Adrenal gland (tissue), 12 donors: ENCODE data around the gene DNAH11. TPM values are rescaled to one million over a fixed set of nuclear protein-coding genes. Genes with fewer than 3 reads are reported as not detected.

Experiments used
- DNase-seq, 7 donors: peaks; one replicate each; pipeline ENCODE4 v3.0.0-alpha.2; 2019 to 2020
- H3K27ac ChIP-seq, 5 donors: fragments of 200-600 bp; sonication (generic) in 4 of 5; 1 replicate in 3 of 5; 2 replicates in 2 of 5; pipeline versions ENCODE4 v1.5.1 to v1.8.0; 2016 to 2020; ENCODE audit warnings: mild to moderate bottlenecking in 1 of 5
- H3K27me3 ChIP-seq: fragments of 200-600 bp; 2 replicates; pipeline ENCODE4 v1.8.0; 2021
- H3K36me3 ChIP-seq, 2 donors: fragments of 200-600 bp; replicated peaks in 1 of 2; 1 replicate in 1 of 2; 2 replicates in 1 of 2; pipeline versions ENCODE4 v1.5.1 to v1.8.0; 2018 to 2022
- H3K4me1 ChIP-seq, 2 donors: fragments of 200-600 bp; replicated peaks in 1 of 2; 1 replicate in 1 of 2; 2 replicates in 1 of 2; pipeline versions ENCODE4 v1.5.1 to v1.8.0; 2018 to 2021
- H3K4me3 ChIP-seq, 4 donors: fragments of 200-600 bp; sonication (generic) in 3 of 4; one replicate each; pipeline ENCODE4 v1.5.1; 2016 to 2018
- H3K9me3 ChIP-seq, 3 donors: fragments of 200-600 bp; sonication (generic) in 1 of 3; replicated peaks in 1 of 3; 1 replicate in 2 of 3; 2 replicates in 1 of 3; pipeline versions ENCODE4 v1.5.1 to v1.8.0; 2016 to 2021
- POLR2A ChIP-seq, 2 donors: fragments of 450-650 bp; IDR thresholded peaks; one replicate each; pipeline ENCODE4 v1.6.1; 2017; ENCODE audit warnings: antibody characterized with exemption in 2 of 2, mild to moderate bottlenecking in 2 of 2, moderate library complexity in 1 of 2
- WGBS, 4 donors: extraction: QIAGEN DNeasy Blood & Tissue Kit in 2 of 4; methylation state at CpG; one replicate each; pipeline versions ENCODE4 v1.1.5 to v1.1.7; 2013 to 2017; 5-methylcytosine and 5-hydroxymethylcytosine counted together
- intact Hi-C, 2 donors: fragments of 100-400 bp; cut with DNase I; formaldehyde crosslinking; loops; one replicate each; pipeline versions ENCODE4 v1.14.1 to v1.15.0; 2022 to 2023
- polyA plus RNA-seq, 3 donors: library from polyadenylated mRNA; stranded (reverse); fragments of 200-250 nt in 2 of 3; fragments of 350-450 nt in 1 of 3; fragmentation: Illumina TruSeq in 1 of 3; extraction: RNeasy Lipid Tissue Mini Kit (QIAGEN cat#74804) in 1 of 3; gene quantifications; one replicate each; pipeline ENCODE4 v1.2.3, GENCODE V29; 2013 to 2014
- total RNA-seq, 9 donors: library from RNA; depleted of rRNA in 4 of 9; stranded (reverse); fragments of >200 nt in 4 of 9; fragments of 120-200 nt in 1 of 9; fragmentation: NEBNext Ultra II Directional in 1 of 9; extraction: Animal tissue kit (Norgen Biotek cat#: 25700) in 1 of 9; gene quantifications; one replicate each; pipeline versions ENCODE4 v1.1.0 to v1.2.4, GENCODE V29; 2013 to 2023
- TF ChIP-seq, protein P1 (sequence below), 6 experiments: fragments of 450-650 bp in 4 of 6; fragments of 200-600 bp in 2 of 6; sonication (generic) in 1 of 6; IDR thresholded peaks; 1 replicate in 5 of 6; 2 replicates in 1 of 6; pipeline versions ENCODE4 v1.5.1 to v1.8.0; 2016 to 2021; ENCODE audit warnings: antibody characterized with exemption in 6 of 6, mild to moderate bottlenecking in 2 of 6, moderate library complexity in 1 of 6
- donor health status: healthy with polysubstance abuse.
- donor health status: Bipolar disorder and iron deficiency.
- donor health status: DM: yes; HTN: yes; CAD: no.
- donor health status: DM: no; HTN: no; CAD: no.
- donor health status: DM: no; HTN: no; CAD: no.
- donor health status: DM: yes; HTN: yes; CAD: no.

Gene DNAH11
- total and polyA plus RNA-seq, 12 donors, result 5.1 to 77.7 (median 23.1) TPM

GRCh38 chr7:21639206-21639868 lies 96.5 kb downstream of the DNAH11 start:
- intact Hi-C loops, result no loop called here

GRCh38 chr7:21640105-21640504 lies 97.3 kb downstream of the DNAH11 start:
- H3K4me1 ChIP-seq, result no peaks in the 10 kb centered on the region
- no peak for TF ChIP-seq POLR2A (IDR thresholded peaks at IDR 0.05)
- TF ChIP-seq, protein P1, sequence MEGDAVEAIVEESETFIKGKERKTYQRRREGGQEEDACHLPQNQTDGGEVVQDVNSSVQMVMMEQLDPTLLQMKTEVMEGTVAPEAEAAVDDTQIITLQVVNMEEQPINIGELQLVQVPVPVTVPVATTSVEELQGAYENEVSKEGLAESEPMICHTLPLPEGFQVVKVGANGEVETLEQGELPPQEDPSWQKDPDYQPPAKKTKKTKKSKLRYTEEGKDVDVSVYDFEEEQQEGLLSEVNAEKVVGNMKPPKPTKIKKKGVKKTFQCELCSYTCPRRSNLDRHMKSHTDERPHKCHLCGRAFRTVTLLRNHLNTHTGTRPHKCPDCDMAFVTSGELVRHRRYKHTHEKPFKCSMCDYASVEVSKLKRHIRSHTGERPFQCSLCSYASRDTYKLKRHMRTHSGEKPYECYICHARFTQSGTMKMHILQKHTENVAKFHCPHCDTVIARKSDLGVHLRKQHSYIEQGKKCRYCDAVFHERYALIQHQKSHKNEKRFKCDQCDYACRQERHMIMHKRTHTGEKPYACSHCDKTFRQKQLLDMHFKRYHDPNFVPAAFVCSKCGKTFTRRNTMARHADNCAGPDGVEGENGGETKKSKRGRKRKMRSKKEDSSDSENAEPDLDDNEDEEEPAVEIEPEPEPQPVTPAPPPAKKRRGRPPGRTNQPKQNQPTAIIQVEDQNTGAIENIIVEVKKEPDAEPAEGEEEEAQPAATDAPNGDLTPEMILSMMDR (IDR thresholded peaks at IDR 0.05), result no peak
- H3K27ac ChIP-seq, result no peak overlapping the region
- DNase-seq, result no peak
- H3K9me3 ChIP-seq, result no peaks in the 10 kb centered on the region
- no peaks in the 10 kb centered on the region for H3K36me3 ChIP-seq
- no peaks in the 10 kb centered on the region for H3K27me3 ChIP-seq
- intact Hi-C loops, result no loop called here
- 79 to 91% (median 87%) methylated on average over 2 of the region's 2 CpGs for WGBS, 4 donors
- H3K4me3 ChIP-seq, result no peak overlapping the region

More at GRCh38 chr7:21639206-21639868, 96.5 kb downstream of the DNAH11 start:
- Histone ChIP-seq H3K4me1 (no peaks in the 10 kb centered on the region), H3K4me3 (no peak overlapping the region), H3K27me3 (no peaks in the 10 kb centered on the region), H3K27ac (no peak overlapping the region), H3K36me3 (no peaks in the 10 kb centered on the region), H3K9me3 (no peaks in the 10 kb centered on the region)
- TF ChIP-seq, protein P1 (IDR thresholded peaks at IDR 0.05), result no peak
- no peak for TF ChIP-seq POLR2A (IDR thresholded peaks at IDR 0.05)
- no peak for DNase-seq
- 65 to 83% (median 72%) methylated on average over 3 of the region's 3 CpGs for WGBS, 4 donors

- no peaks in the 10 kb centered on the region for H3K27me3 ChIP-seq
- intact Hi-C loops, result no loop called here
Observed at GRCh38 chr7:21641546-21641945, 98.7 kb downstream of the DNAH11 start.

DNA sequence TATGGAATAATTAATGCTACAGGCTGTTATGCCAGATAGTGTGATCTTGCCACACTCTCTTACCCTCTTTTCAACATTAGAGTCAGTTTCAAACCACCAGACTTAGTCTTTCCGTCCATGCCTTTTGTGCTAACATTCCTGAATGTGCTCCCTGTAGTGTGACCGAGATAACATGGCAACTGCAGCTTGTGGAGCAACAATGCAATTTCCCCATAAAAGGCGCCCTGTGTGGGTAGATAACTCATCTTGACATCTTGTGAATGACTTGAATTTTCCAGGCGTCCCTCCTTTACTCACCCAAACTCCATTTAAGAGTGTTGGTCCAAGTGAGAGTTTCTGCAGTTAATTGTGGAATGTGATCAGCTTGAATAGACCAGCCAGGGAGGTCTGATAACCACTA lies 99.6 kb downstream of the DNAH11 start:
- WGBS, 4 donors, result 78 to 88% (median 82%) methylated on average over 4 of the region's 4 CpGs
- H3K27me3 ChIP-seq, result no peaks in the 10 kb centered on the region
- H3K4me1 ChIP-seq, result no peaks in the 10 kb centered on the region

More at GRCh38 chr7:21641546-21641945, 98.7 kb downstream of the DNAH11 start:
- no peaks in the 10 kb centered on the region for H3K36me3 ChIP-seq
- DNase-seq, result no peak
- H3K4me3 ChIP-seq, result no peak overlapping the region
- no peaks in the 10 kb centered on the region for H3K9me3 ChIP-seq
- no peak for TF ChIP-seq POLR2A (IDR thresholded peaks at IDR 0.05)
- TF ChIP-seq, protein P1 (IDR thresholded peaks at IDR 0.05), result no peak
- WGBS, 4 donors, result 78 to 83% (median 79%) methylated on average over 4 of the region's 4 CpGs
- no peaks in the 10 kb centered on the region for H3K4me1 ChIP-seq
- no peak overlapping the region for H3K27ac ChIP-seq

More for the DNA sequence above, 99.6 kb downstream of the DNAH11 start:
- Histone ChIP-seq H3K4me3 (no peak overlapping the region), H3K36me3 (no peaks in the 10 kb centered on the region), H3K27ac (no peak overlapping the region), H3K9me3 (no peaks in the 10 kb centered on the region)
- intact Hi-C loops, result no loop called here
- DNase-seq, result no peak
- no peak for TF ChIP-seq POLR2A (IDR thresholded peaks at IDR 0.05)
- TF ChIP-seq, protein P1 (IDR thresholded peaks at IDR 0.05), result no peak
